ENCODE data around the gene RAC2.

DNA sequence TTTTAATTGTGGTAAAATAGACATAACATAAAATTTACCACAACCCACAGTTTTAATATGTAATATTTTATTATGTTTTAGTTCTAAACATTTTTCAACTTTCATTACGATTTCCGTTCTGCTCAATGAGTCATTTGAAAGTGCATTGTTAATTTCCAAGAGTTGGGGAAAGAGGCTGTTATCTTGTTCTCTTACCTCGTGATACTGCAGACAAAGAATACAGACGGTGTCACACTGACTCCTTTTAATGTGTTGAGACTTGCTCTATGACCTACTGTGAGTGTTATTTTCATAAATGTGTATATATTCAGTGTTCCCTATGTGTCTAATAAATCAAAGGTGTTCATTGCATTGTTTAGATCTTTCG, 10.8 kb upstream of the RAC2 start:
- TF ChIP-seq POLR2A (IDR thresholded peaks at IDR 0.05) = no peak
- TF ChIP-seq, protein P1, sequence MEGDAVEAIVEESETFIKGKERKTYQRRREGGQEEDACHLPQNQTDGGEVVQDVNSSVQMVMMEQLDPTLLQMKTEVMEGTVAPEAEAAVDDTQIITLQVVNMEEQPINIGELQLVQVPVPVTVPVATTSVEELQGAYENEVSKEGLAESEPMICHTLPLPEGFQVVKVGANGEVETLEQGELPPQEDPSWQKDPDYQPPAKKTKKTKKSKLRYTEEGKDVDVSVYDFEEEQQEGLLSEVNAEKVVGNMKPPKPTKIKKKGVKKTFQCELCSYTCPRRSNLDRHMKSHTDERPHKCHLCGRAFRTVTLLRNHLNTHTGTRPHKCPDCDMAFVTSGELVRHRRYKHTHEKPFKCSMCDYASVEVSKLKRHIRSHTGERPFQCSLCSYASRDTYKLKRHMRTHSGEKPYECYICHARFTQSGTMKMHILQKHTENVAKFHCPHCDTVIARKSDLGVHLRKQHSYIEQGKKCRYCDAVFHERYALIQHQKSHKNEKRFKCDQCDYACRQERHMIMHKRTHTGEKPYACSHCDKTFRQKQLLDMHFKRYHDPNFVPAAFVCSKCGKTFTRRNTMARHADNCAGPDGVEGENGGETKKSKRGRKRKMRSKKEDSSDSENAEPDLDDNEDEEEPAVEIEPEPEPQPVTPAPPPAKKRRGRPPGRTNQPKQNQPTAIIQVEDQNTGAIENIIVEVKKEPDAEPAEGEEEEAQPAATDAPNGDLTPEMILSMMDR (IDR thresholded peaks at IDR 0.05) = no peak
